K562 (cell line): ENCODE measurements around the gene CARD8. TPM values are rescaled to one million over a fixed set of nuclear protein-coding genes. Genes with fewer than 3 reads are reported as not detected.
A peak's percentile ranks its signal among the peaks of the same experiment; 100 is the strongest.

Experiments
- ATAC-seq: fragments of 200-7000 bp; cut with Tn5 transposase; 3 replicates; pipeline ENCODE4 v1.9.1; 2020; ENCODE audit warnings: moderate library complexity
- BruUV-seq: library from RNA; stranded (reverse); fragments of 400-500 nt; replicated peaks from 2 replicates; lab custom pipeline; 2021; lab: Mats Ljungman, UMichigan
- CTCF ChIA-PET: fragments of 300-600 bp; formaldehyde crosslinking; extraction: SDS; loops from one replicate; lab custom pipeline; 2021; ENCODE audit warnings: low intra/inter-chr PET ratio; lab: Yijun Ruan, JAX
- POLR2A ChIA-PET: fragments of 300-600, 350-650 bp; sonication (Branson Sonifier 250); formaldehyde crosslinking; extraction: SDS; loops from one replicate; lab custom pipeline; 2021; ENCODE audit warnings: antibody characterized with exemption, inconsistent platforms; lab: Yijun Ruan, JAX
- DNase-seq, 4 experiments: peaks; one replicate each; pipeline versions ENCODE4 v3.0.0 to v3.0.0-alpha.2; 2011 to 2018; ENCODE audit warnings: low spot score in 3 of 4, mixed read lengths in 3 of 4; ENCODE audit errors: extremely low read depth in 1 of 4
- FAIRE-seq: peaks from 2 replicates; lab custom pipeline; 2011; peaks lifted over from hg19 to GRCh38; lab: Jason Lieb, UNC
- H2AFZ ChIP-seq: 2 replicates; pipeline ENCODE4 v1.6.0; 2011; ENCODE audit warnings: low read depth, low read length, control low read depth, inconsistent platforms
- H3K27ac ChIP-seq: fragments of 200-600 bp; 3 replicates; pipeline ENCODE4 v1.8.0; 2011; ENCODE audit warnings: low read depth, mild to moderate bottlenecking, control low read depth, inconsistent platforms, low read length, moderate library complexity, mixed read lengths; ENCODE audit errors: extremely low read depth
- H3K27me3 ChIP-seq, 2 experiments: fragments of 300-600 bp in 1 of 2; 2 replicates in 1 of 2; 3 replicates in 1 of 2; pipeline versions ENCODE4 v1.6.0 to v1.8.0; 2011; ENCODE audit warnings: inconsistent platforms in 2 of 2, low read length in 2 of 2, mild to moderate bottlenecking in 1 of 2, mixed read lengths in 1 of 2, moderate library complexity in 1 of 2; ENCODE audit not compliant: control insufficient read depth in 2 of 2, insufficient read depth in 2 of 2
- H3K36me3 ChIP-seq: fragments of 300-600 bp; 3 replicates; pipeline ENCODE4 v1.8.0; 2011; ENCODE audit warnings: mild to moderate bottlenecking, low read length, inconsistent platforms; ENCODE audit not compliant: control insufficient read depth, insufficient read depth
- H3K4me1 ChIP-seq, 2 experiments: fragments of 200-600 bp in 1 of 2; replicated peaks in 1 of 2; 2 replicates in 1 of 2; 3 replicates in 1 of 2; pipeline versions ENCODE4 v1.5.1 to v1.8.0; 2011; ENCODE audit warnings: inconsistent platforms in 2 of 2, low read length in 2 of 2, mild to moderate bottlenecking in 1 of 2, mixed read lengths in 1 of 2, moderate library complexity in 1 of 2; ENCODE audit not compliant: control insufficient read depth in 2 of 2, insufficient read depth in 2 of 2
- H3K4me2 ChIP-seq: 2 replicates; pipeline ENCODE4 v1.6.1; 2011; ENCODE audit warnings: low read length, control low read depth, inconsistent platforms, mixed read lengths; ENCODE audit not compliant: insufficient read depth
- H3K4me3 ChIP-seq: fragments of 200-600 bp; sonication (generic), shearing (Covaris generic); 2 replicates; pipeline ENCODE4 v1.5.1; 2016; ENCODE audit warnings: control low read depth, inconsistent platforms
- H3K79me2 ChIP-seq: fragments of 200-600 bp; 3 replicates; pipeline ENCODE4 v1.8.0; 2011; ENCODE audit warnings: low read length, inconsistent platforms; ENCODE audit not compliant: control insufficient read depth, insufficient read depth
- H3K9ac ChIP-seq, 2 experiments: 2 replicates each; pipeline versions ENCODE4 v1.6.0 to v1.6.1; 2011; ENCODE audit warnings: low read depth in 2 of 2, low read length in 2 of 2, control low read depth in 1 of 2, inconsistent platforms in 1 of 2, mild to moderate bottlenecking in 1 of 2, mixed read lengths in 1 of 2; ENCODE audit not compliant: insufficient read depth in 1 of 2
- H3K9me1 ChIP-seq: one replicate; pipeline ENCODE4 v1.6.0; 2011; ENCODE audit warnings: inconsistent platforms, mild to moderate bottlenecking, low read length, moderate library complexity; ENCODE audit not compliant: control insufficient read depth, insufficient read depth
- H3K9me3 ChIP-seq: replicated peaks from 2 replicates; pipeline ENCODE4 v1.5.1; 2011; ENCODE audit warnings: low read depth, low read length, inconsistent platforms; ENCODE audit not compliant: control insufficient read depth, insufficient read depth
- H4K20me1 ChIP-seq: replicated peaks from 2 replicates; pipeline ENCODE4 v1.6.1; 2011; ENCODE audit warnings: low read length, inconsistent platforms, mixed read lengths; ENCODE audit not compliant: control insufficient read depth, insufficient read depth
- ATF1 ChIP-seq, 2 experiments: fragments of 450-650 bp in 1 of 2; IDR thresholded peaks; 2 replicates each; pipeline ENCODE4 v1.6.1; 2016; ENCODE audit warnings: missing compliant biosample characterization in 1 of 2, missing genetic modification characterization in 1 of 2
- COPS2 ChIP-seq: fragments of 450-650 bp; conservative IDR thresholded peaks from 2 replicates; pipeline ENCODE4 v1.6.1; 2016; ENCODE audit warnings: mild to moderate bottlenecking, moderate library complexity
- JUNB ChIP-seq: fragments of 450-650 bp; formaldehyde crosslinking; conservative IDR thresholded peaks from 2 replicates; pipeline ENCODE4 v1.4.0; 2020; ENCODE audit warnings: mild to moderate bottlenecking
- THRA ChIP-seq: fragments of 450-650 bp; IDR thresholded peaks from 2 replicates; pipeline ENCODE4 v1.6.1; 2017; ENCODE audit warnings: mild to moderate bottlenecking, moderate library complexity
- ZNF224 ChIP-seq: sonication (generic); formaldehyde crosslinking; IDR thresholded peaks from 2 replicates; pipeline ENCODE4 v1.8.0; 2022; ENCODE audit warnings: mild to moderate bottlenecking, missing genetic modification reagents
- ZNF3 ChIP-seq: fragments of 250-450 bp; sonication (Bioruptor Pico); IDR thresholded peaks from 2 replicates; pipeline ENCODE4 v1.5.0; 2021; ENCODE audit warnings: mild to moderate bottlenecking, moderate library complexity
- WGBS: fragments of 100-300 bp; shearing (Covaris generic); methylation state at CpG from one replicate; pipeline ENCODE4 v1.1.6; 2016; ENCODE audit warnings: low coverage, mixed read lengths; ENCODE audit not compliant: insufficient coverage; ENCODE audit errors: missing lambda C conversion rate; 5-methylcytosine and 5-hydroxymethylcytosine counted together
- in situ Hi-C: fragments of 300-500 bp; cut with MboI; formaldehyde crosslinking; loops from 4 replicates; pipeline ENCODE4 v1.15.0; 2018; ENCODE audit warnings: inconsistent platforms, mixed read lengths
- intact Hi-C: fragments of 100-400 bp; cut with micrococcal nuclease; formaldehyde crosslinking; loops from 2 replicates; pipeline ENCODE4 v1.14.2; 2022
- polyA plus RNA-seq, 8 experiments: library from polyadenylated mRNA; depleted of rRNA in 4 of 8; stranded (reverse) in 5 of 8; unstranded in 3 of 8; fragments of >200 nt; fragmentation: Nextera tagmentation in 2 of 8; fragmentation: Illumina TruSeq in 1 of 8; extraction: Ambion mirVana in 2 of 8; extraction: Trizol in 1 of 8; gene quantifications; 2 replicates each; pipeline versions ENCODE4 v1.2.1 to v1.2.3, GENCODE V29; 2011 to 2014; ENCODE audit warnings: inconsistent platforms in 1 of 8, missing spikeins in 1 of 8
- total RNA-seq, 7 experiments: library from RNA; depleted of rRNA in 6 of 7; stranded (reverse); fragments of >200 nt in 6 of 7; fragmentation: Illumina TruSeq in 2 of 7; extraction: Trizol in 2 of 7; gene quantifications; 2 replicates each; pipeline versions ENCODE4 v1.2.1 to v1.2.3, GENCODE V29; 2011 to 2021; ENCODE audit warnings: low replicate concordance in 1 of 7

CARD8 gene
- total and polyA plus RNA-seq, 9 of the 15 experiments (the other 6 are each of a cell fraction or from before 2014, with no cell fraction given), result 11.5 to 26.4 (median 20.8) TPM

- intact Hi-C loops (no loop called here), in situ Hi-C loops (no loop called here)
- Histone ChIP-seq H3K9me1 (no peaks in the 10 kb centered on the region), H3K4me2 (no peak overlapping the region), H4K20me1 (0 out of 2 replicates have a peak, but pooled peaks cover 2% of the 10 kb centered on the region), H3K4me3 (no peak overlapping the region), H2AFZ (no peak overlapping the region), H3K36me3 (no peaks in the 10 kb centered on the region), H3K27ac (no peak overlapping the region), H3K79me2 (no peaks in the 10 kb centered on the region), H3K9me3 (no peaks in the 10 kb centered on the region), H3K4me1 (peaks cover 10 to 11% of the 10 kb centered on the region in 2 experiments; a peak in 4 of 5 replicates), H3K27me3 (no peaks in the 10 kb centered on the region), H3K9ac (peak overlapping the region in 1 of 2 experiments; percentile 73; a peak in 1 of 4 replicates)
- DNase-seq, result no peak
- no peak for FAIRE-seq
- no peak for ATAC-seq
- no TSS peak for BruUV-seq
- WGBS, result 71% methylated on average over 7 of the region's 8 CpGs
- TF ChIP-seq ZNF224 (CRISPR knock-in tag) (no peak), JUNB (CRISPR knock-in tag) (no peak), THRA (no peak), ATF1 (CRISPR knock-in tag; IDR thresholded peaks at IDR 0.05) (no peak), ATF1 (tag; IDR thresholded peaks at IDR 0.05) (no peak), COPS2 (no peak), ZNF3 (CRISPR knock-in tag) (no peak)
- POLR2A ChIA-PET, result interaction anchor here (1.1 kb wide), 1 partner anchor 14 kb away, joined by 4 read pairs; no protein-coding TSS in a partner anchor
- CTCF ChIA-PET, result no interaction called here
These were observed 69.1 kb downstream of the CARD8 start for GRCh38 chr19:48186541-48186991.
